Vagina (tissue), 2 donors: ENCODE measurements around the gene BNC2.

Experiments used
- POLR2AphosphoS5 ChIP-seq, 2 donors: sonication (generic); formaldehyde crosslinking; IDR thresholded peaks; one replicate each; pipeline ENCODE4 v1.9.0; 2017; ENCODE audit warnings: antibody characterized with exemption in 2 of 2, mild to moderate bottlenecking in 2 of 2, low read depth in 1 of 2; ENCODE audit not compliant: insufficient read depth in 1 of 2
- TF ChIP-seq, protein P1 (sequence below), 3 experiments: fragments of 450-650 bp in 2 of 3; fragments of 200-600 bp in 1 of 3; sonication (generic) in 1 of 3; IDR thresholded peaks; one replicate each; pipeline ENCODE4 v1.5.1; 2017 to 2019; ENCODE audit warnings: antibody characterized with exemption in 3 of 3, mild to moderate bottlenecking in 2 of 3, moderate library complexity in 2 of 3

- TF ChIP-seq POLR2AphosphoS5 (IDR thresholded peaks at IDR 0.05; ENCODE audit: insufficient read depth in 1 of 2, low read depth in 1 of 2), result no peak
- TF ChIP-seq, protein P1, sequence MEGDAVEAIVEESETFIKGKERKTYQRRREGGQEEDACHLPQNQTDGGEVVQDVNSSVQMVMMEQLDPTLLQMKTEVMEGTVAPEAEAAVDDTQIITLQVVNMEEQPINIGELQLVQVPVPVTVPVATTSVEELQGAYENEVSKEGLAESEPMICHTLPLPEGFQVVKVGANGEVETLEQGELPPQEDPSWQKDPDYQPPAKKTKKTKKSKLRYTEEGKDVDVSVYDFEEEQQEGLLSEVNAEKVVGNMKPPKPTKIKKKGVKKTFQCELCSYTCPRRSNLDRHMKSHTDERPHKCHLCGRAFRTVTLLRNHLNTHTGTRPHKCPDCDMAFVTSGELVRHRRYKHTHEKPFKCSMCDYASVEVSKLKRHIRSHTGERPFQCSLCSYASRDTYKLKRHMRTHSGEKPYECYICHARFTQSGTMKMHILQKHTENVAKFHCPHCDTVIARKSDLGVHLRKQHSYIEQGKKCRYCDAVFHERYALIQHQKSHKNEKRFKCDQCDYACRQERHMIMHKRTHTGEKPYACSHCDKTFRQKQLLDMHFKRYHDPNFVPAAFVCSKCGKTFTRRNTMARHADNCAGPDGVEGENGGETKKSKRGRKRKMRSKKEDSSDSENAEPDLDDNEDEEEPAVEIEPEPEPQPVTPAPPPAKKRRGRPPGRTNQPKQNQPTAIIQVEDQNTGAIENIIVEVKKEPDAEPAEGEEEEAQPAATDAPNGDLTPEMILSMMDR (IDR thresholded peaks at IDR 0.05), result no peak
Measured at GRCh38 chr9:16671591-16672137, 198.8 kb downstream of the BNC2 start.
